RKO (cell line): ENCODE results near the gene DNM2.
"Not testable (repeated sequence)": the region's sequence is repeated elsewhere in the genome, so short reads cannot be mapped to it uniquely, and the experiment has no call there.

Source experiments
- DNase-seq: peaks from one replicate; pipeline ENCODE4 v3.0.0-alpha.2; 2016; ENCODE audit warnings: low spot score

Gene DNM2

DNA sequence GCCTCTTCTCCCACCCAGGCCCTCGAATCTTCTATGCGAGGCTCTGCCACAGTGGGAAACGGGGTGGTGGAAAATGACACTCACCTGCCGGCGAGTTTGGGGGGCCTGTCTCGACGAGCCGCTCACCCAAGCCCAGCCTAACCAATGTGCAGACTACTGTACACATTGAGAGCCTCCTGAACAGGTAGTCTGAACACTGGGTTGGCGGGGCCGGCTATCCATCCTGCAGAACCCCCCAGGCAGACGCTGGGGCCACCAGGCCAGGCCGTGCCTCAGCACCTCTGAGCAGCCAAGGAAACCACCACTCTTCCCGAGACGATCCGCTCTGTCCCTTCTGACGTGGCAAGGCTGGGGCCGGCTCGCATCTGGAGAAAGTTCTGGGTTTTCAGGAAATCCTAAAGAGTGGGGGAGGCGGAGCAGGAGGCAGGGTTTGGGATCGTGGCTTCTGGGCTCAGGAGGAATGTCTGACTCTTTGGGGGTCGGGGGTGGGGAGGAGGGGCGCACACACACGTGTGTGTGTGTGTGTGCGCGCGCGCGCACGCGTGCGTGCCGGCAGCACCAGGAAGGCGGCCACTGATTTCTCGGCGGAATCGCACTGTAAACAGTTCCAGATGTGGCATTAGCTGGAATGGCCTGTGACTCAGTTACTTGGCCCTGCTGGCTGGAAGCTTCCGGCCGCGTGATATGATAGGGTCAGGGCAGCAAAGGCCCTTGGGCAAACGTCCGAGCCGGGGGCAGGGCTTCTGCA is 99.6 kb downstream of the DNM2 start:
- no peak for DNase-seq

DNA sequence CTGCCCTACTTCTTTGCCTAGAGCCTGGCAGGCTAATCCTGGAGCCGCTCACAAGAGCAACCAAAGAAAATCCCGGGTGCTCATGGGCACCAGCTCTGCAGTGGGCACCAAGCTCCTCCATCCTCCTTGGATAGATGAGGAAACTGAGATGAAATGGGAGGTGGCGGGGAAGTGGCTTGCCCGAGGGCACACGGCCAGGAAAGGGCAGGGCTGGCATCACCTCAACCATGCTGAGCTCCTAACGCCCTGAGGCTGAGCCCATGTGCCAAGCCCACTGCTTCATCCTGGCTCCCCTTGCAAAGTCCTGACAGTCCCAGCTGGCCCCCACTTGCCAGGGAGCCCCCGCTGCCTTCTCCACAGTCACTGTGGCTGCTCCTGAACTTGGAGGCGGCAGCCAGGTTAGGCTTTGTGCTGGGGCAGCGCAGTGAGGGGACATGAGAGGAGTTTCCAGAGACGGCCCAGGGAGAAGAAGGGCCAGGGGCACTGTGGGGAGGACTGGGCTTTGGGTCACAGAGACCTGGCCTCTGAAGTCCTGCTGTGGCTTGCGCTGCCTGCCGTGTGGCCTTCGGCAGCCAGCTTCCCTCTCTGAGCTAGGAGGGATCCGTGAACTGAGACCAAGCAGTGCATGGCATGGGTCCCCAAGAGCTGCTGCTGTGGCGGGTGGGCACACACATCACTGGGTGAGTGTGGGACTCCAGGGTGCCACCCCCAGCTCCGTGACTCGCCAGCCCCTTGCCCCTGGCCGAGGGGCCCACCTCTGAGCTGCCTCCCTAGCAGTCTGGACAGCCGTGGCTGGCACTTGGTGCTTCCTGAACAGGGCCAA is 100.6 kb downstream of the DNM2 start:
- no peak for DNase-seq

- no peak for DNase-seq
Observed at GRCh38 chr19:10819124-10820060, 101.5 kb downstream of the DNM2 start.

- DNase-seq, result no peak
Observed at GRCh38 chr19:10820173-10820572, 102.3 kb downstream of the DNM2 start.

GRCh38 chr19:10823690-10824089 is 105.8 kb downstream of the DNM2 start:
- DNase-seq, result no peak

- no peak for DNase-seq
Observed at GRCh38 chr19:10826231-10826630, 108.4 kb downstream of the DNM2 start.

DNA sequence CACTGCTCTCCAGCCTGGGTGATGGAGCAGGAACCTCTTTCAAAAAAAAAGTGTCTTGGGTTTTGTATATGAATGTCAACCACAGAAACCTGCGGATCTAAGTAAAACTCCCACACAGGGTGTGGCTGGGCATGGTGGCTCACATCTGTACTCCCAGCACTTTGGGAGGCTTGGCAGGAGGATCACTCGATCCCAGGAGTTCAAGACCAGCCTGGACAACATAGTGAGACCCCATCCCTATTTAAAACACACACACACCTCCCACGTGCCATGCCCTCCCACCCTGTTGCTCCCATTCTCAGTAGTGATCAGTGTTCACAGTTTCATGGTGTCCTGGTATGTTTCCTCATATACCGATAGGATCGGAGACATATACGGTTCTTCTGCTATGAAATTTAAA is 109.0 kb downstream of the DNM2 start:
- DNase-seq, result no peak

DNA sequence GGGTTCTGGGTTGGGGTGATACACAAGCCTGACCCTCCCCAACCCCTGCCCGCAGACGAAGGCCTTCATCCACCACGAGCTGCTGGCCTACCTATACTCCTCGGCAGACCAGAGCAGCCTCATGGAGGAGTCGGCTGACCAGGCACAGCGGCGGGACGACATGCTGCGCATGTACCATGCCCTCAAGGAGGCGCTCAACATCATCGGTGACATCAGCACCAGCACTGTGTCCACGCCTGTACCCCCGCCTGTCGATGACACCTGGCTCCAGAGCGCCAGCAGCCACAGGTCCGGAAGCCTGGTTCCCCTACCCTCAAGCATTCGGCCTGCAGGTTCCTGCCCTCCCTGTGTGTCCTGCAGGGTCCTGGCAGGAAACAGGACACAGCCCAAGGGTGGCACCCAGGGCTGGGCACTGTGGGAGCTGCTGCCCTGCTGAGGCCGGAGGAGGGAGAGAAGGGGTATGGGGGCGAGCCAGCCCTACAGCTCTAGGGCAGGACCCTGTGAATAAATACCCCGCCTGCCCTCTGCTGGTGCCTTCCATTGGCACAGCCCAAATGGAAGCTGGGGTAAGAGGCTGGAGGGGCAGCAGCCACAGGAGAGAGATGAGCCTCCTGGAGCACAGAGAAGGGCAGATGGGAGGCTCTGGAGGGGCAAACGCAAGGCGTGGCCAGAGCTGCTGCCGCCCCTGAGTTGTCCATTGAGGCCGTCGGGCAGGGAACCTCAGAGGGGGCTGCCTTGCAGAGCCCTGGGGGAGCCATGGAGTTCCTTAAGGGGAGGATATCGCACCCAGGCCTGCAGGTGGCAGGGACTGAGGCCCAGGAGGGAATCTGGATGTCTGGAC is 111.3 kb downstream of the DNM2 start:
- no peak for DNase-seq

DNA sequence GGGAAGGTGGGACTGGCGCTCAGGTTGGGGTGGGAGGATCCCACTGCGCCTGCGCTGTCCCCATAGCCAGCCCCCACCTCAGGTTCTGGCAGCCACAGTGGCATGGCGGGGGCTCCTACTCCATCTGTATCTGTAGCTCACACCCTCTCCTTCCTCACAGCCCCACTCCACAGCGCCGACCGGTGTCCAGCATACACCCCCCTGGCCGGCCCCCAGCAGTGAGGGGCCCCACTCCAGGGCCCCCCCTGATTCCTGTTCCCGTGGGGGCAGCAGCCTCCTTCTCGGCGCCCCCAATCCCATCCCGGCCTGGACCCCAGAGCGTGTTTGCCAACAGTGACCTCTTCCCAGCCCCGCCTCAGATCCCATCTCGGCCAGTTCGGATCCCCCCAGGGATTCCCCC is 112.1 kb downstream of the DNM2 start:
- no peak for DNase-seq

DNA sequence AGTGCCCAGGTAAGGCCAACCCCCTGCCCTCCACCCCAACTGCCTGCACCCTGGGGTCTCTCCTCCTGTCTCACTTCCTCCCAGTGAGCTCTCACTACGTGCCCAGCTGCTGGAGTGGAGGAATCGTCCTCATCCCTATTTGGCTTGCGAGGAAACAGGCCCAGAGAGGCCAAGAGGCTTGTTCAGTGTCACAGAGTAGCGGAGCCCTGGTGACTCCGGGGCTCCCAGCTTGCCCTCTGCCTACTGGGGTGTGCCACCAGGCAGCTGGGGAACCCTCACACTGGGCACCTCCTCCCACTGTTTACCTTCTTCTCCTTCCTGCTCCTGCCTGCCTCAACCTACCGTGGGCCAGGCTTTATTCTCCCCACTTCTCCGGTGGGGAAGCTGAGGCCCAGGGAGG is 112.5 kb downstream of the DNM2 start:
- no peak for DNase-seq

DNA sequence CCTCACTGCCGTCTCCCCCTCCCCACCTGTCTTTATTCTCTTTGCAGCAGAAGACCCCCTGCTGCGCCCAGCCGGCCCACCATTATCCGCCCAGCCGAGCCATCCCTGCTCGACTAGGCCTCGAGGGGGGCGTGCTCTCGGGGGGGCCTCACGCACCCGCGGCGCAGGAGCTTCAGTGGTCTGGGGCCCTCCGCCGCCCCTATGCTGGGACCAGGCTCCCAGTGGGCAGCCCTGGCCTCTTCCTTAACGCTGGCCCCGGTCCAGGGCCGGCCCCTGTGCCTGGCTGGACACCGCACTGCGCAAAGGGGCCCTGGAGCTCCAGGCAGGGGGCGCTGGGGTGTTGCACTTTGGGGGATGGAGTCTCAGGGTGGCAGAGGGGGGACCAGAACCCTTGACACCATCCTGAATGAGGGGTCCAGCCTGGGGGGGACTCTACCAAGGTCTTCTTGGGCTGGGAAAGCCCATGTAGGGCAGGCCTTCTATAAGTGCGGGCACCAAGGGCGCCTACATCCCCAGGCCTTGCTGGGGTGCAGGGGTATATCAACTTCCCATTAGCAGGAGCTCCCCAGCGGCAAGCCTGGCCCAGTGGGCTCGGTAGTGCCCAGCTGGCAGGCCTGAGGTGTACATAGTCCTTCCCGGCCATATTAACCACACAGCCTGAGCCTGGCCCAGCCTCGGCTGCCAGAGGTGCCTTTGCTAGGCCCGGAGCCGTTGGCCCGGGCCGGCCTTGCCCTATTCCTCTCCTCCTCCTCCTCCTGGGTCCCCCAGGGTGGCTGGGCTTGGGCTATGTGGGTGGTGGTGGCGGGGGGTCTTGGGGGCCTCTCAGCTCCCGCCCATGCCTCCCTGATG is 113.3 kb downstream of the DNM2 start:
- no peak for DNase-seq

- DNase-seq, result no peak
Observed at GRCh38 chr19:10831987-10832938, 114.4 kb downstream of the DNM2 start.

- no peak for DNase-seq
Observed at GRCh38 chr19:10832939-10833296, 115.0 kb downstream of the DNM2 start.

DNA sequence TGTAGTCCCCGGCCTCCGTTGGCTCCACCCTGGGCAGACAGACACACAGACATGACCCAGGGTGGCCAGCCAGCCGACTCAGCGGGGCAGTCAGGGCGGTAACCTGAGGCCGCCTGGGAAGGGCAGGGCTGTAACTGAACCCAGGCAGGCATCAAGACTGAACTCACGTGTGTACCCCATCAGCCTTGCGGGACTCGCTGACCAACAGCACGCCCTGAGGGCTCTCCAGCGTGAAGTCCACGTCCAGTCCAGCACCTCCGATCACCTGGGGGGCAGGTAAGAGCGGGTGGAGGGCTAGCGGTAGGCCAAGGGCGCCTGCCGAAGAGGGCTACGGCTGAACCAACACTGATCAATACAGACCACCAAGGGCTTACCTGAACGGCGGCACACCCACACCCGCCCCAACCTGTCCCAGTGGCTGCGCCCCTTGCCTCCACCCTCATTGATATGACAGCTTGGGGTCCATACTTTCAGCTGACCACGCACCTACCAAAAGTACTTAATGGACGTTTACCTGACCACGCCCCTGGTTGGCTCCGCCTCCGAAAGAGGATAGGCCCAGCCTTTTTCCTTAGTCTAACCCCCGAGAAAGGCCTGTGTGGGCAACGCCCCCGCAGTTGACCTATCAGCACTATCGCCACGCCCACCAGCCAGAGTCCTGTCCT is 117.3 kb downstream of the DNM2 start:
- DNase-seq, result no peak

DNA sequence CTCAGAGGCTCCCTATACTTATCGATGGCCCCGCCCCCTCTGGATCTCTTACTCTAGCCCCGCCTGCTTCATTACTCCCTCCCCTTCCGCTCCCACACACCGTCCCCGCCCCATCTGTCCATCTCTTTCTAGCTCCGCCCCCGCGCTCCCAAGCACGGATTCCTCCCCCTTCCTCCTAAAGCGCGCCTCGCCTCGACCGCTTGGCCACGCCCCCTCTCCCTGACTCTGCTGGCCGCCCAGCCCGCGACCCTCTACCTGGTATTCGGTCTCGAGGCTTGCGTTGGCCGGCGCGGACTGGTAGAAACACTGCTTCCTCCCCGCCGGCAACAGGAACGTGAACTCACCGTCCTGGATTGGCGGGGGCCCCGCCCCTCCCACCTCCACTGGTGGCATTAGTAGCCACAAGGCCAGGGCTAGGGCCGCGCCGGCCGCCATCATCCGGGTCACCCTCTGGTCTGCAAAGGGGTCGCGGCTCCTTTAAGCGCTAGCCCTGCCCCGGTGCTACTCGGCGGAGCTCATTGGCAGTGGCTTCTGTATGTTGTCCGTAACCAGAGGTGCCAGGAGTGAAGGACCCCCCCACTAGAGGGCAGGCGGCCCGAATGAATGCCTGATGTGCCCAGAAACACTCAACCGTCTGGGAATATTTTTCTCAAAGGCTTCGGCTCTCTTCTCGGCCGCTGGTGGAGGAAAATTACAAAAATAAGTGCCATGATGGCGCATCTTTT is 118.0 kb downstream of the DNM2 start, which contains the start of gene TMED1:
Gene TMED1, minus strand, starts transcription at position 459 of the 725 bp plus-strand sequence. Its CDS starts 21 bp downstream, at position 438.
- peak; percentile 100 for DNase-seq

DNA sequence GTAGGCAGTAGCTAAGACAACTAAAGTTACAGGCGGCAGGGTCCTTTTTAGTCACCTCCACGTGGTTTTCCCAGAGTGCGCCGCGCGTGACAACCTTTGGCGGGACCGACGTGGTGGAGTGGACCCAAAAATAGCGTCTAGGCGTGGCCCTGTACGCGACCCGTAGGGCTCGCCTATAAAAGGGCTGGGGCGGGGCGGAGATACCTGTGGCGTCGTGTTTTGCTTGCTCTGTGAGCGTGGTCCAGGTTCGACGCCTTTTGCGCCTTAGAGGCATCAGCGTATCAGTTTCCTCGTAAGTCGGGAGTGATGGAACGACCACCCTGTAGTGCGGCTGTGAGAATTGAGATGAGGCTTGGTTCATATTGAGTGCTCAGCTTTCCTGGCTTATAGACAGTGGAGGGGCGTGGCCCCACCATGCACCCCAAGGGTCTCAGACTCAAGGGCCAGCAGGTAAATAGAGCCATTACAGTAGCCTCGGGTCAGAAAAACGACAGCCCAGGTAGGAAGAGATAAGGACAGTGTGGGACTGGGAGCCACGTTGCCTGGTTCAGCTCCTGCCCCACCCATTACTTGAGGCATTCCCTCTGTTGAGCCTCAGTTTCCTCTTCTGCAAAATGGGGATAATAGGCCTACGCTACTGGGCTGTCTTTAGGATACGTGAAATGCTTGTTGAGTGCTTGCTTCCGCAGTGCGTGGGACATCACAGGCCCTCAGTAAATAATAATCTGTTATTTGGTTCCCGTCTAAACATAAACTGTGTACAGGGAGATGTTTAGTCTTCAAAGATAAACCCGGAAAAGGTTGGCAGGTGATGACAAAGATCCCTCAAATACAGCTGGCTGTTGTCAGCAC is 118.8 kb downstream of the DNM2 start:
- peak; percentile 92 for DNase-seq

DNA sequence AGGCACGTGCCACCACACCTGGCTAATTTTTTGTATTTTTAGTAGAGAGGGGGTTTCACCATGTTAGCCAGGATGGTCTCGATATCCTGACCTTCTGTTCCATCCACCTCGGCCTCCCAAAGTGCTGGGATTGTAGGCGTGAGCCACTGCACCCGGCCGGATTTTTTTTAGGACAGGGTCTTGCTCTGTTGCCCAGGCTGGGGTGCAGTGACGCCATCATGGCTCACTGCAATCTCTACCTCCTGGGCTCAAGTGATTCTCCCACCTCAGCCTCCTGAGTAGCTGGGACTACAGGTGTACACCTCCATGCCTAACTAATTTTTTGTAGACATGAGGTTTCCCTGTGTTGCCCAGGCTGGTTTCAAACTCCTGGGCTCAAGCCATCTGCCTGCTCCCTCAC is 119.8 kb downstream of the DNM2 start:
- not testable (repeated sequence) for DNase-seq
